GM12874 (cell line): Measurements from ENCODE around the gene COL15A1.

ENCODE experiments used
- CTCF ChIP-seq: IDR thresholded peaks from 2 replicates; pipeline ENCODE4 v1.5.1; 2011; ENCODE audit warnings: low read depth, mild to moderate bottlenecking, control low read depth, low read length, moderate library complexity; ENCODE audit not compliant: insufficient read depth

COL15A1 gene

GRCh38 chr9:99031994-99032393 lies 88.3 kb downstream of the COL15A1 start:
- no peak for TF ChIP-seq CTCF

GRCh38 chr9:99034149-99034548 lies 90.4 kb downstream of the COL15A1 start:
- no peak for TF ChIP-seq CTCF

GRCh38 chr9:99035313-99035712 lies 91.6 kb downstream of the COL15A1 start:
- no peak for TF ChIP-seq CTCF

- no peak for TF ChIP-seq CTCF
Observed at GRCh38 chr9:99037769-99038483, 94.2 kb downstream of the COL15A1 start.

GRCh38 chr9:99038484-99038820 lies 94.7 kb downstream of the COL15A1 start:
- TF ChIP-seq CTCF: no peak

- no peak for TF ChIP-seq CTCF
Observed at GRCh38 chr9:99039505-99040182, 95.9 kb downstream of the COL15A1 start.

- no peak for TF ChIP-seq CTCF
Observed at GRCh38 chr9:99040251-99040900, 96.7 kb downstream of the COL15A1 start.
